Fibroblast of skin of right quadriceps (primary cell): ENCODE results near the gene PHETA1.

Experiments used
- DNase-seq: peaks from one replicate; pipeline ENCODE4 v3.0.0-alpha.2; 2013

Gene PHETA1

GRCh38 chr12:111368291-111368787 lies 556 bp downstream of the PHETA1 start:
- no peak for DNase-seq

GRCh38 chr12:111367661-111368221 lies 1.2 kb downstream of the PHETA1 start:
- no peak for DNase-seq

- no peak for DNase-seq
Observed at GRCh38 chr12:111366583-111366982, 2.3 kb downstream of the PHETA1 start.

- DNase-seq: no peak
Observed at GRCh38 chr12:111366075-111366474, 2.8 kb downstream of the PHETA1 start.

- DNase-seq: peak; percentile 17
Observed at GRCh38 chr12:111363578-111363977, 5.3 kb downstream of the PHETA1 start.

- no peak for DNase-seq
Observed at GRCh38 chr12:111362687-111363475, 6.0 kb downstream of the PHETA1 start.

- no peak for DNase-seq
Observed at GRCh38 chr12:111361717-111362576, 6.9 kb downstream of the PHETA1 start.

- DNase-seq: no peak
Observed at GRCh38 chr12:111361073-111361716, 7.7 kb downstream of the PHETA1 start.

- DNase-seq: no peak
Observed at GRCh38 chr12:111360325-111360930, 8.5 kb downstream of the PHETA1 start.

GRCh38 chr12:111359914-111360276 lies 9.0 kb downstream of the PHETA1 start:
- DNase-seq: no peak

- DNase-seq: no peak
Observed at GRCh38 chr12:111359231-111359913, 9.5 kb downstream of the PHETA1 start.

- no peak for DNase-seq
Observed at GRCh38 chr12:111355201-111355925, 13.5 kb downstream of the PHETA1 start.

- DNase-seq: no peak
Observed at GRCh38 chr12:111354511-111354910, 14.4 kb downstream of the PHETA1 start.

- no peak for DNase-seq
Observed at GRCh38 chr12:111353603-111354295, 15.1 kb downstream of the PHETA1 start.

GRCh38 chr12:111353026-111353425 lies 15.9 kb downstream of the PHETA1 start:
- DNase-seq: no peak

- no peak for DNase-seq
Observed at GRCh38 chr12:111352296-111352993, 16.4 kb downstream of the PHETA1 start.

- no peak for DNase-seq
Observed at GRCh38 chr12:111351026-111351425, 17.9 kb downstream of the PHETA1 start.

- no peak for DNase-seq
Observed at GRCh38 chr12:111349748-111350520, 19.0 kb downstream of the PHETA1 start.

- DNase-seq: no peak
Observed at GRCh38 chr12:111349101-111349747, 19.7 kb downstream of the PHETA1 start.
